ENCODE data around the gene SLC22A23.

SLC22A23 gene

DNA sequence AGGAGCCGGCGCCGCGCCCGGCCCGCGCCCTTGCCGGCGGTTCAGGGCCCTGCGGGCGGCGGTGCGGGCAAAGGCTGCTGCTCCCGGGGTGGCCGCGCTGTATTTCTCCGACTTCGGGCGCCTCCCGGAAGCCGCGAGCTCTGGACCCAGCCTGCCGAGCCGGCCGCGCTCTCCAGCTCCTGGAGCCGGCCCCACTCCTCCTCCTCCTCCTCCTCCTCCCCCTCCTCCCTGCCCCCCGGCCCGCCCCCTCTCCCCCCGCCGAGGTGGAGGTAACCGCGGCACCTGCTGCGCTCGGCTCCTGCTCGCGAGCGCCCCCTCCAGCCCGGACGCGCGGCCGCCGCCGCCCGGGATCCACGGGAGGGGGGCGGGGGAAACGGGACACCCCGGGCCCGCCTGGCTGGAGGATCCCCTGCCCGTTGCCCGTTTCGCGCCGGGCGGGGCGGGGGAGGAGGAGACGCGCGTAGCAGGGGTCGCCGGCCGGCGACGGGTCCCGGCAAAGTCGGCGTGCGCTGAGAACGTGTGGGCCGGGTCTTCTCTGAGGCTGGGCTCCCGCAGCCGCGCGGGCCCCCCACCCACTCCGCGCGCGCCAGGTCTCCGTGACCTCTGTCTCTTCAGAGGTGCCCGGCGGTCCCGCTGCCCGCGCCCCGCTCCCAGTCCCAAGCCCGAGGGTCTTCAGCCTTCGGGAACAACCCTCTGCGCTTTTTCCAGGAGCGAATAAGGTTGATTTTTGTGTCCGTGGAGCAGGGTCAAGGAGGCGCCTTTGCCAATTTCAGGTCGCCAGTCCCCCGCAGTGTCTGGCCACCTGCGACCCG is at the start of gene SLC22A23:
Gene SLC22A23, minus strand, starts transcription at position 153 of the 812 bp plus-strand sequence. CDS start 491 bp downstream, outside the sequence.
- DNase-seq (ENCODE audit: extremely low read depth in 1 of 2, low read depth in 1 of 2), result peak; percentile 19 to 68

- DNase-seq (ENCODE audit: extremely low read depth in 1 of 2, low read depth in 1 of 2), result no peak
These were observed 49.4 kb upstream of the SLC22A23 start for GRCh38 chr6:3506200-3506599.

- DNase-seq (ENCODE audit: extremely low read depth in 1 of 2, low read depth in 1 of 2), result no peak
These were observed 48.3 kb upstream of the SLC22A23 start for GRCh38 chr6:3504938-3505805.

GRCh38 chr6:3504354-3504753 is 47.5 kb upstream of the SLC22A23 start:
- no peak for DNase-seq (ENCODE audit: extremely low read depth in 1 of 2, low read depth in 1 of 2)

DNA sequence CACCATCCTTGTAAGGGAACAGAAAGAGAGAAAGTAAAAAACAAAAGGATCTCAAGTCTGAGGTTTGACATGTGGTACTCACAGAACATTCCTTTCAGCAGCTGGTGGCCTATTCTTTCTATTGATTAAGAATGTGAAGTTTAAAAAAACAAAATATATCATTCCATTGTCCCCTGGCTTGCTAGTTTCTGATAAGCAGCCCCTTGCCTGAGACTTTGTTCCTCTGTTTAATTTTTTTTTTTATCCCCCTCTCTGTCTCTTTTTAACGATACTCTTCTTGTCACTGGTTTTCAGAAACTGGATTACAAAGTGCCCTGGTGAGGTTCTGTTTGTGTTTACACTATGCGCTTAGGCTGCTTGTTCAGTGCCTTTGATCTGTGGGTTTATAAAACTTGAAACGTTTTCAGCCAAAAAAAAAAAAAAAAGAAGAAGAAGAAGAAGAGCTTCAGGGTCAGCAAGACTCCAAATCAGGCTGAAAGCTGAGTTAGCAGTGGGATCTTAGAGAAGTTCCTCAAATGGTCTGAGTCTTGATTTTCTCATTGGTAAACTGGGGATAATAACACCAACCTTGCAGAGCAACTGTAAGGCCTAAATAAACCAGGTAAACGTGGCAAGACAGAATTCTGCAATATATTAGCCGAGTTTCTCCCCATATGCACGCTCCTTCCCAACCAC is 45.1 kb upstream of the SLC22A23 start:
- no peak for DNase-seq (ENCODE audit: extremely low read depth in 1 of 2, low read depth in 1 of 2)

DNA sequence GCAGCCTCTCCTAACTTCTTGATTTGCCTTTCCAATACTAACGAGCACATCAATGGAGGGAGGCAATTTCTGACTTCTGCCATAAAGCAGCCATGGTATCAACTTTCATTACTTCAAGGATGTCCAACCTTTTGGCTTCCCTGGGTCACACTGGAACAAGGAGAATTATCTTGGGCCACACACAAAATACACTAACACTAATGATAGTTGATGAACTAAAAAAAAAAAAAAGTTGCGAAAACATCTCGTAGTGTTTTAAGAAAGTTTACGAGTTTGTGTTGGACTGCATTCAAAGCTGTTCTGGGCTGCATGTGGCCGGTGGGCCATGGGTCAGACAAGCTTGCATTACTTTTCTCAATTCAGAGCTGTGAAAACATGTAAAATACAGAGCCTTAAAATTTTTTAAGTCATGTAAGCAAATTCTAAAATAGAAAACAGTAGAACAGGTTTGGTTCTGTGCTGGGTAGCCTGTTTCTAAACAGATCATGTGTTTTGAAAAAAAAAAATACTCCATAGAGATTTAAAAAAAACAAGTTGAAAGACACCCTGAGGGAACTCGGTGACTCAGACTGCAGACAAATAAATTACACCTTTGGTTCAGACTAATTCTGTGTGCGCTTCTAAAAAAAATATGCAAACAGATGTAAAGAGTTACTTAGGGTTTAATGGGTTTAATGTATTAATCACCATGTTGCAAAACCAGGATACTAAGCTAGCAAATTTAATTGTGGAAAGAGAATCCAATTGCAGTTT is 43.6 kb upstream of the SLC22A23 start:
- no peak for DNase-seq (ENCODE audit: extremely low read depth in 1 of 2, low read depth in 1 of 2)

GRCh38 chr6:3499603-3500002 is 42.8 kb upstream of the SLC22A23 start:
- no peak for DNase-seq (ENCODE audit: extremely low read depth in 1 of 2, low read depth in 1 of 2)

DNA sequence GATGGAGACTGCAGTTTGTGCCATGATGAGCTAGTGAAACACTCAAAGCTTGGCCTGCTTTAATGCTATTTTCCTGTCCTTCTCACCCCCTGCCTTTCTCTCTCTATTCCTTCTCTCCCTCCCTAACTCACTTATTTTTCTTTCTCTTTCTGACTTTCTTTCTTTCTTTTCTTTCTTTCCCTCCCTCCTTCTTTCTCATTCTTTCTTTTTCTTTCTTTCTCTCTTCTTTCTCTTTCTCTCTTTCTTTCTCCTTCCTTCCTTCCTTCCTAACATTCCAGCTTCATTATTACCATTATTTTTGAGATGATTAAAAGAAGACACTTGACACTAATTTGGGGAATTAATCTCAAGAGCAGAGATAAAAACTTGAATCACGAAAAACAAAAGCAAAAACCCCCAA is 39.5 kb upstream of the SLC22A23 start:
- no peak for DNase-seq (ENCODE audit: extremely low read depth in 1 of 2, low read depth in 1 of 2)

- DNase-seq (ENCODE audit: extremely low read depth in 1 of 2, low read depth in 1 of 2), result no peak
These were observed 37.7 kb upstream of the SLC22A23 start for GRCh38 chr6:3494391-3495100.

DNA sequence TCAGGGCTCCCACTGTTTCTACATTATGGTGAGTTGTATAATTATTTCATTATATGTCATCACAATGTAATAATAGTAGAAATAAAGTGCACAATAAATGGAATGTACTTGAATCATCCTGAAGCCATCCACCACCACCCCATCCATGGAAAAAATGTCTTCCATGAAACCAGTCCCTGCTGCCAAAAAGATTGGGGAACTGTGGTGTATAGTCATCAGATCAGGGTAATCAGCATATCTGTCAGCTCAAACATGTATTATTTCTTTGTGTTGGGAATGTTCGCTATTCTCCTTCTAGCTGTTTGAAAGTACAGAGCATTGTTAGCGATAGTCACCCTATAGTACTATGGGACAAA is 33.8 kb upstream of the SLC22A23 start:
- DNase-seq (ENCODE audit: extremely low read depth in 1 of 2, low read depth in 1 of 2), result no peak

- DNase-seq (ENCODE audit: extremely low read depth in 1 of 2, low read depth in 1 of 2), result no peak
These were observed 33.2 kb upstream of the SLC22A23 start for GRCh38 chr6:3489961-3490624.

GRCh38 chr6:3489027-3489757 is 32.3 kb upstream of the SLC22A23 start:
- no peak for DNase-seq (ENCODE audit: extremely low read depth in 1 of 2, low read depth in 1 of 2)

DNA sequence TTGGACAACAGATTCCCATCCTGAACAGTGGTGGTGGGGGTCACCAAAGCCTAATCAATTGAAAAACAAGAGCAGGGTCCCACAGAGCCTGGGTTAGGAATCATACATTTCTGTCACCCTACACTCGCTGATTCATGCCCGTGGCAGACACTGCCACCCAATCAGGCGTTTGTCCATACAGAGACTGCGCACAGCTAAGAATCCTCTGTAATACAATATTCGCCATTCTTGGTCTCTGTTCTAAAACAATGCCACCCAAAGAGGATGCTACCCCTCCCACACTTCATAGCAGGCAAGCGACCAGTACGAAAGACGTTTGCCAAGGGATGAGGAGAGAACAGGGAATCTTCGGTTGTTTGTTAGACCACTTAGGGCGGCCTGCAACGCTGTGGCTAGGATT is 28.1 kb upstream of the SLC22A23 start:
- DNase-seq (ENCODE audit: extremely low read depth in 1 of 2, low read depth in 1 of 2), result no peak

DNA sequence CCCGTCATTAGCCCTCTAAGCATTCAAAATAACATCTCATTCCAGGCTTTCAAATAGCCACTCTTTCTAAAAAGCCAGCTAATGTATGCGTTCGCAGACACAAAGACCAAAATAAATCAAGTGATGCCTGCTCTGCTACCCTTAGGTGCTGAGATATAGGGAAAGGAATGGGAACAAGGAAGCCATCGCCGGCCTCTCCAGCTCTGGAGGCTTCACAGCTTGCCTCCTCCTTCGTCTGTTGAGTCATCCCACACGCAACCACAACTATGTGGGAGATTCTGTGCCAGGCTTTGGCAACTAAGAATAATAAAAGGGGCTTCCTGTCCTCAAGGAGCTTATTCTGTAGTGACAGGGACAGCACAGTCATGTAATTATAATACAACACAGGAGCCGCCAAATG is 27.3 kb upstream of the SLC22A23 start:
- DNase-seq (ENCODE audit: extremely low read depth in 1 of 2, low read depth in 1 of 2), result no peak

DNA sequence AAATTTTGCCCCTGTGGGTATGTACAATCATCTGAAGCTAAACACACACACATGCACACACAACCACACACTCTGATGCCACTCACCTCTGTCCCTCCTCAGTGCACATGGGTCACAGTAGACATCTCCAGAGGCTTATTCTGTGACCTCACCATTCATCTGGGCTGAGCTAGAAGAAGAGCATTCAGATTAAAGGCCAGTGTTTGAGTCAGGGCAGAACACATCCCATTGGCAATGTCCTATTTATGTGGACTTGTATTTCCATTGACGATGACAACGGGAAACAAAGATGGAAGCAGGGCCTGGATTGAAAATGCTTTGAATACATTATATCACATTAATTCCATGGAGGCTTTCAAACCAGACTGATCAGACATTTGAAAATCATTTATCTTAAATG is 26.8 kb upstream of the SLC22A23 start:
- no peak for DNase-seq (ENCODE audit: extremely low read depth in 1 of 2, low read depth in 1 of 2)

DNA sequence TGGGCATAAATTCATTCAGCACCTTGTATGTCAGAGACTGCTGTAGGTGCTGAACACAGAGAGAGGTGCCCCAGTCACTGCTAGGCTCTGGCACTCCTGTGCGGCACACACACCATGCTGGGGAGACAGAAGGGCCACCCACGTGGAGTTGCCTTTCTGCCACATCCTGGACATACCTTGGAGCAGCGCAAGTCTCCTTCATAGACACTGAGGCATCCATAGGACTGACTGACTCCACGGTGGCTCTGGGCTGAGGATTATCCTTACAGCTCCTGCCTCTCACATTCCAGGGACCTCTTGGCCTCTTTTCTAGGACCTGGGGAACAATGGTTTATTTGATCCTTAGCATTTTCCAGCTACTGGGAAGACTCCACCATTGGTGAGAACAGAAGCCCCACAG is 26.0 kb upstream of the SLC22A23 start:
- no peak for DNase-seq (ENCODE audit: extremely low read depth in 1 of 2, low read depth in 1 of 2)

DNA sequence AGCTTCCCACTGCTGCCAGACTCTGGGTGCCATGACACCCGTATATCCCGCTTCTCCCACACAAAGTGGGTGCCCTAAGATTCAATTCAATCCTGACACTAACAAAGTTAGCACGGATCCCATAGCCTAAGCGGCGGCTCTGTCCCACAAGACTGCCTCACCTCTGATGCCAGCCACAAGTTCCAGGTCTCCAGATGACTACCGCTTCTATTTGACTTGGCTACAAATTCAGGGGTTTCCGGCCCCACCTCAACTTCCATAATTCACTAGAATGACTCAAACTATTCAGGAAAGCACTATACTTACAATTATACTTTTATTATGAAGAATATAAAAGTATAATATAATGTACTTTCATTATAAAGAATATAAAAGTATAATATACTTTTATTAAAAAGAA is 24.8 kb upstream of the SLC22A23 start:
- DNase-seq (ENCODE audit: extremely low read depth in 1 of 2, low read depth in 1 of 2), result no peak

DNA sequence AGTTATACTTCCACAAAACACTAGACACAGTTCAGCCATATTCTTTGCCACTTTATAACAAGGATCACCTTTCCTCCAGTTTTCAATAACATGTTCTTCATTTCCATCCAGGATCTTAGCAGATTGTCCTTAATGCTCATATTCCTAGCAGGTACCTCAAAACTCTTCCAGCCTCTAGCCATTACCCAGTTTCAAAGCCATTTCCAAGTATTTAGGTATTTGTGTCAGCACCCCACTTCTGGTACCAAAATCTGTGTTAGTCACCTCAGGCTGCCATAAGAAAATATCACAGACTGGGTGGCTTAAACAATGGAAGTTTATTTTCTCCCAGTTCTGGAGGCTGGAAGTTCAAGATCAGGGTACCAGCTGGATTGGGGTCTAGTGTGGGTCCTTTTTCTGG is 23.2 kb upstream of the SLC22A23 start:
- DNase-seq (ENCODE audit: extremely low read depth in 1 of 2, low read depth in 1 of 2), result no peak

DNA sequence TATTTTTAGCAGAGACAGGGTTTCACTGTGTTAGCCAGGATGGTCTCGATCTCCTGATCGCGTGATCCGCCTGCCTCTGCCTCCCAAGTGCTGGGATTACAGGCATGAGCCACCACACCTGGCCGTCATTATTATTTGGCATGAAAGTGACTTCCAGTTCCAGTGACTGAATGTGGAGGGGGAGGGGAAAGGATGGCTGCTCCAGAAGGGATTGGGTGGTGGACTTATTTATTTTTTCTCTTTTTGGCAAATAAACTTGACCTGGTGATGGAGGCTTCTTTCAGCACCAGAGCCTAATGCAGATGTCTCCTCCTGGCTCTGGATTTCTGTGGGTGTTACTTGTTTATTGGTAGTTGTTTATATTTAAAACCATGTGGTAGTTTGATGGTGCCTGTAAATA is 16.9 kb upstream of the SLC22A23 start:
- DNase-seq (ENCODE audit: extremely low read depth in 1 of 2, low read depth in 1 of 2), result no peak

All from activated CD8-positive, alpha-beta memory T cell treated with anti-CD3 and anti-CD28 coated beads for 1 hour (primary cell).